ENCODE results near the gene ARMC2. TPM values are rescaled to one million over a fixed set of nuclear protein-coding genes. Genes with fewer than 3 reads are reported as not detected.

ARMC2 gene
- total and polyA plus RNA-seq, 2 donors from 2014 or later, result 1.9 to 12.7 TPM

- no peak for DNase-seq
- TF ChIP-seq CTCF (IDR thresholded peaks at IDR 0.05; ENCODE audit: borderline replicate concordance, extremely low read depth, insufficient read depth), result no peak
- Histone ChIP-seq H3K9me3 (ENCODE audit: control insufficient read depth in 2 of 3, insufficient read depth in 1 of 3, low read length in 3 of 3) (no peaks in the 10 kb centered on the region), H3K4me1 (ENCODE audit: control insufficient read depth in 2 of 3, insufficient read depth in 2 of 3, low read depth in 1 of 3, low read length in 3 of 3) (peaks cover 0 to 2% (median 0%) of the 10 kb centered on the region in 3 donors), H3K4me3 (ENCODE audit: low read length in 3 of 3) (no peak overlapping the region), H3K27me3 (ENCODE audit: control insufficient read depth, insufficient read depth, low read length) (no peaks in the 10 kb centered on the region), H3K9ac (ENCODE audit: low read length in 3 of 3) (no peak overlapping the region), H3K27ac (ENCODE audit: low read depth in 2 of 2, low read length in 2 of 2) (no peak overlapping the region), H3K36me3 (ENCODE audit: control insufficient read depth in 2 of 3, insufficient read depth in 3 of 3, low read length in 3 of 3) (peaks cover 0 to 6% (median 0%) of the 10 kb centered on the region in 3 donors)
- FAIRE-seq, result no peak
- intact Hi-C loops (cut with DNase I), result no loop called here
Measured at GRCh38 chr6:108875161-108875555, 26.9 kb downstream of the ARMC2 start.

GRCh38 chr6:108877046-108877751 lies 29.0 kb downstream of the ARMC2 start:
- intact Hi-C loops (cut with DNase I), result no loop called here
- Histone ChIP-seq H3K4me3 (ENCODE audit: low read length in 3 of 3) (no peak overlapping the region), H3K36me3 (ENCODE audit: control insufficient read depth in 2 of 3, insufficient read depth in 3 of 3, low read length in 3 of 3) (peaks cover 0 to 6% (median 0%) of the 10 kb centered on the region in 3 donors), H3K27me3 (ENCODE audit: control insufficient read depth, insufficient read depth, low read length) (no peaks in the 10 kb centered on the region), H3K9ac (ENCODE audit: low read length in 3 of 3) (no peak overlapping the region), H3K27ac (ENCODE audit: low read depth in 2 of 2, low read length in 2 of 2) (peak overlapping the region in 1 of 2 donors; percentile 83), H3K4me1 (ENCODE audit: control insufficient read depth in 2 of 3, insufficient read depth in 2 of 3, low read depth in 1 of 3, low read length in 3 of 3) (peaks cover 0 to 2% (median 0%) of the 10 kb centered on the region in 3 donors), H3K9me3 (ENCODE audit: control insufficient read depth in 2 of 3, insufficient read depth in 1 of 3, low read length in 3 of 3) (no peaks in the 10 kb centered on the region)
- FAIRE-seq (peak; percentile 65), DNase-seq (peak in 2 of 5 donors; percentile 39 to 87)
- TF ChIP-seq CTCF (IDR thresholded peaks at IDR 0.05; ENCODE audit: borderline replicate concordance, extremely low read depth, insufficient read depth), result no peak

GRCh38 chr6:108878942-108879341 lies 30.7 kb downstream of the ARMC2 start:
- no peaks in the 10 kb centered on the region for H3K27me3 ChIP-seq (ENCODE audit: control insufficient read depth, insufficient read depth, low read length)
- H3K27ac ChIP-seq (ENCODE audit: low read depth in 2 of 2, low read length in 2 of 2), result peak overlapping the region in 1 of 2 donors; percentile 32
- DNase-seq, result no peak
- peaks cover 0 to 2% (median 0%) of the 10 kb centered on the region in 3 donors for H3K4me1 ChIP-seq (ENCODE audit: control insufficient read depth in 2 of 3, insufficient read depth in 2 of 3, low read depth in 1 of 3, low read length in 3 of 3)
- no peaks in the 10 kb centered on the region for H3K9me3 ChIP-seq (ENCODE audit: control insufficient read depth in 2 of 3, insufficient read depth in 1 of 3, low read length in 3 of 3)
- intact Hi-C loops (cut with DNase I), result no loop called here
- TF ChIP-seq CTCF (IDR thresholded peaks at IDR 0.05; ENCODE audit: borderline replicate concordance, extremely low read depth, insufficient read depth), result no peak
- no peak overlapping the region for H3K9ac ChIP-seq (ENCODE audit: low read length in 3 of 3)
- FAIRE-seq, result no peak
- peaks cover 0 to 6% (median 0%) of the 10 kb centered on the region in 3 donors for H3K36me3 ChIP-seq (ENCODE audit: control insufficient read depth in 2 of 3, insufficient read depth in 3 of 3, low read length in 3 of 3)
- no peak overlapping the region for H3K4me3 ChIP-seq (ENCODE audit: low read length in 3 of 3)

All from kidney (tissue), 14 donors.